ENCODE measurements around the gene FSTL4. TPM values are rescaled to one million over a fixed set of nuclear protein-coding genes. Genes with fewer than 3 reads are reported as not detected.
"Not testable (repeated sequence)": the region's sequence is repeated elsewhere in the genome, so short reads cannot be mapped to it uniquely, and the experiment has no call there.

The FSTL4 gene
- polyA plus RNA-seq, 3 donors, result not detected

DNA sequence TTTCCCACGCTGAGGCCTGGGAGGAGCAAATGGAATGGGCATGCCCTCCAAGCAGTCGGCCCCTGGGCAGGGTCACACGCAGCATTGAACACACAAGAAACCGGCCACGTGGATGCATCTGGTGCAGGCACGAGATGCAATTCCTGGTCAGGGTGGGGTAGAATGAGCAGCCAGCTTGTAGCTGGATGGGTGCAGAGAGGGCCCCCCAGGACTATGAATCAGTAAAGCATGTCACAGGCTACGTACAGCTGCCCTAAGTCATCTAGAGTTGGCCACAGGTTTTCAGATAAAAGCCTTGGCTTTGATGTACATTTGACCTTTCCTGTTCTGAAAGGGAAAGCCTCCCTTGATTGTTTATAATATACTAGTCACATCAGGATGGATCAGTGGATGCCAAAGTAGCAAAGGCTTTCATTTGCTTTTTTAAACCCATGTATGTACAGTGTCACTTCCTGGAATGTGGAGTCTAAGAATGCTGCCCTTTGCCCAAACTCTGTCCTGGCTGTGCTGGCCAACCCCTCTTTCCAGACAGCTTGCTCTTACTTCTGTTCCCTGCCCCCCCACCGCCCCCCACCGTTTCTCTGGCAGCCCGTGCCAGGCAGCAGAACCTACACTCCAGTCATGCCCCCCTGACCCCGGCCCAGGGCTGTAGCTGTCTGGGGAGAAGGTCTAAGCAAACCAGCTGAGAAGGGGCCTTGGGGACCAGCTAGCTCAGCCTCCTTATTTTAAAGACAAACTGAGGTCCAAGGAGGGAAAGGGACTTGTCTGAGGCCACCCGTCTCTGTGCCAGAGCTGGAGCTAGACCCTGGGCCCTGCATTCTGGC is 391.3 kb downstream of the FSTL4 start:
- Histone ChIP-seq H3K36me3 (replicated peaks in 1 of 2; ENCODE audit: control insufficient read depth in 1 of 2, insufficient read depth in 2 of 2, low read length in 2 of 2) (no peaks in the 10 kb centered on the region), H3K27me3 (ENCODE audit: control insufficient read depth in 2 of 2, insufficient read depth in 2 of 2, low read length in 2 of 2) (no peaks in the 10 kb centered on the region), H3K4me3 (replicated peaks in 1 of 3; ENCODE audit: low read depth in 2 of 3, low read length in 3 of 3) (no peak overlapping the region), H4K20me1 (ENCODE audit: insufficient read depth, low read length) (no peaks in the 10 kb centered on the region), H3K4me2 (replicated peaks; ENCODE audit: extremely low read depth, low read length, poor library complexity, severe bottlenecking) (no peak overlapping the region), H3K27ac (ENCODE audit: low read depth in 1 of 2, low read length in 2 of 2) (no peak overlapping the region), H2AFZ (ENCODE audit: insufficient read depth, low read depth, low read length, poor library complexity, severe bottlenecking) (no peak overlapping the region), H3K79me2 (ENCODE audit: insufficient read depth, low read length) (no peaks in the 10 kb centered on the region), H3K4me1 (ENCODE audit: control insufficient read depth in 1 of 2, insufficient read depth in 2 of 2, low read length in 2 of 2) (no peaks in the 10 kb centered on the region), H3K9me3 (replicated peaks in 1 of 2; ENCODE audit: control insufficient read depth in 1 of 2, insufficient read depth in 1 of 2, low read length in 2 of 2) (no peaks in the 10 kb centered on the region), H3K9ac (ENCODE audit: insufficient read depth, low read length, poor library complexity, severe bottlenecking) (no peak overlapping the region)
- DNase-seq, result no peak
- Mint-ChIP-seq H3K36me3 (no peaks in the 10 kb centered on the region), H3K27ac (no peak overlapping the region), H3K4me1 (no peaks in the 10 kb centered on the region), H3K4me3 (no peak overlapping the region), H3K27me3 (ENCODE audit: low read depth in 3 of 3) (peaks cover 1 to 2% (median 2%) of the 10 kb centered on the region in 3 donors), H3K9me3 (no peaks in the 10 kb centered on the region)
- intact Hi-C loops (cut with micrococcal nuclease), result no loop called here
- WGBS (ENCODE audit: insufficient coverage), result 97% methylated on average over 6 of the region's 12 CpGs
- TF ChIP-seq, protein P1, sequence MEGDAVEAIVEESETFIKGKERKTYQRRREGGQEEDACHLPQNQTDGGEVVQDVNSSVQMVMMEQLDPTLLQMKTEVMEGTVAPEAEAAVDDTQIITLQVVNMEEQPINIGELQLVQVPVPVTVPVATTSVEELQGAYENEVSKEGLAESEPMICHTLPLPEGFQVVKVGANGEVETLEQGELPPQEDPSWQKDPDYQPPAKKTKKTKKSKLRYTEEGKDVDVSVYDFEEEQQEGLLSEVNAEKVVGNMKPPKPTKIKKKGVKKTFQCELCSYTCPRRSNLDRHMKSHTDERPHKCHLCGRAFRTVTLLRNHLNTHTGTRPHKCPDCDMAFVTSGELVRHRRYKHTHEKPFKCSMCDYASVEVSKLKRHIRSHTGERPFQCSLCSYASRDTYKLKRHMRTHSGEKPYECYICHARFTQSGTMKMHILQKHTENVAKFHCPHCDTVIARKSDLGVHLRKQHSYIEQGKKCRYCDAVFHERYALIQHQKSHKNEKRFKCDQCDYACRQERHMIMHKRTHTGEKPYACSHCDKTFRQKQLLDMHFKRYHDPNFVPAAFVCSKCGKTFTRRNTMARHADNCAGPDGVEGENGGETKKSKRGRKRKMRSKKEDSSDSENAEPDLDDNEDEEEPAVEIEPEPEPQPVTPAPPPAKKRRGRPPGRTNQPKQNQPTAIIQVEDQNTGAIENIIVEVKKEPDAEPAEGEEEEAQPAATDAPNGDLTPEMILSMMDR (IDR thresholded peaks at IDR 0.05), result no peak

DNA sequence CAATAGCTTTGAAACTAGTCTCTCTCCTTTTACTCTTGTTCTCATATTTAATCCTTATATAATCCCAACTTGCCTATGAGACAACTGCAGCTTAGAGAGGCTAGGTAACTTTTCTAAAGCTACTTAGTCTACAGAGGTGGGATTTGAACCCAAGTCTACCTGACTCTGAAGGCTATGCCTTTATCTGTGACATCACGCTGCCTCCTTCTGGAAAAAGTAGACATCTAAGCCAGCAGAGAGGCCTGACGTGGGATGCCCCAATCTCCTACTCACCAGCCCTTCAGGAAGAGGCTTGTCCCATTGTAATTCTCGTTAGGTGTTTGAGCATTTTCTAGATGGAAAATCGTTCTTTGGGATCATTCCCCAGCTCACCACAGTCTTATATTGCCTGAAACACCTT is 393.0 kb downstream of the FSTL4 start:
- no peak overlapping the region for H2AFZ ChIP-seq (ENCODE audit: insufficient read depth, low read depth, low read length, poor library complexity, severe bottlenecking)
- no peaks in the 10 kb centered on the region for H3K79me2 ChIP-seq (ENCODE audit: insufficient read depth, low read length)
- Mint-ChIP-seq H3K4me3 (no peak overlapping the region), H3K27me3 (ENCODE audit: low read depth in 3 of 3) (peaks cover 1 to 3% (median 2%) of the 10 kb centered on the region in 3 donors), H3K4me1 (no peaks in the 10 kb centered on the region), H3K36me3 (no peaks in the 10 kb centered on the region), H3K9me3 (no peaks in the 10 kb centered on the region), H3K27ac (no peak overlapping the region)
- H3K27me3 ChIP-seq (ENCODE audit: control insufficient read depth in 2 of 2, insufficient read depth in 2 of 2, low read length in 2 of 2), result no peaks in the 10 kb centered on the region
- no peak overlapping the region for H3K4me2 ChIP-seq (replicated peaks; ENCODE audit: extremely low read depth, low read length, poor library complexity, severe bottlenecking)
- no peaks in the 10 kb centered on the region for H3K36me3 ChIP-seq (replicated peaks in 1 of 2; ENCODE audit: control insufficient read depth in 1 of 2, insufficient read depth in 2 of 2, low read length in 2 of 2)
- TF ChIP-seq, protein P1 (IDR thresholded peaks at IDR 0.05), result no peak
- no peaks in the 10 kb centered on the region for H3K4me1 ChIP-seq (ENCODE audit: control insufficient read depth in 1 of 2, insufficient read depth in 2 of 2, low read length in 2 of 2)
- H3K27ac ChIP-seq (ENCODE audit: low read depth in 1 of 2, low read length in 2 of 2), result no peak overlapping the region
- no peak overlapping the region for H3K9ac ChIP-seq (ENCODE audit: insufficient read depth, low read length, poor library complexity, severe bottlenecking)
- H3K4me3 ChIP-seq (replicated peaks in 1 of 3; ENCODE audit: low read depth in 2 of 3, low read length in 3 of 3), result no peak overlapping the region
- intact Hi-C loops (cut with micrococcal nuclease), result no loop called here
- no peak for DNase-seq
- WGBS (ENCODE audit: insufficient coverage), result 100% methylated on average over 1 of the region's 4 CpGs
- no peaks in the 10 kb centered on the region for H4K20me1 ChIP-seq (ENCODE audit: insufficient read depth, low read length)
- H3K9me3 ChIP-seq (replicated peaks in 1 of 2; ENCODE audit: control insufficient read depth in 1 of 2, insufficient read depth in 1 of 2, low read length in 2 of 2), result no peaks in the 10 kb centered on the region

DNA sequence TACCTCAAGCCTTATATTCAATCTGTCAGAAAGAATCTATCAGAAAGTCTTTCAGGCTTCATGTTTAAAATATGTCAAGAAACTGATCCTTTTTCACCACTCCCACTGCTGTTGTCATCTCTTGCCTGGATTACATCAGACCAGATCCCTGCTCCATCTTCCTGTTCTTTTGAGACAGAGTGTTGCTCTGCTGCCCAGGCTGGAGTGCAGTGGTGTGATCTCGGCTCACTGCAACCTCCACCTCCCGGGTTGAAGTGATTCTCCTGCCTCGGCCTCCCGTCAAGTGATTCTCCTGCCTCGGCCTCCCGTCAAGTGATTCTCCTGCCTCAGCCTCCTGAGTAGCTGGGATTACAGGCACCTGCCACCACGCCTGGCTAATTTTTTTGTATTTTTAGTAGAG is 396.2 kb downstream of the FSTL4 start:
- H3K9me3 Mint-ChIP-seq; H3K9me3 ChIP-seq (replicated peaks in 1 of 2; ENCODE audit: control insufficient read depth in 1 of 2, insufficient read depth in 1 of 2, low read length in 2 of 2); H3K9ac ChIP-seq (ENCODE audit: insufficient read depth, low read length, poor library complexity, severe bottlenecking); H3K4me3 Mint-ChIP-seq; H3K27ac ChIP-seq (ENCODE audit: low read depth in 1 of 2, low read length in 2 of 2); H3K27ac Mint-ChIP-seq; H3K36me3 Mint-ChIP-seq; H3K36me3 ChIP-seq (replicated peaks in 1 of 2; ENCODE audit: control insufficient read depth in 1 of 2, insufficient read depth in 2 of 2, low read length in 2 of 2); H2AFZ ChIP-seq (ENCODE audit: insufficient read depth, low read depth, low read length, poor library complexity, severe bottlenecking); H3K27me3 Mint-ChIP-seq (ENCODE audit: low read depth in 3 of 3); H3K79me2 ChIP-seq (ENCODE audit: insufficient read depth, low read length); DNase-seq; H3K27me3 ChIP-seq (ENCODE audit: control insufficient read depth in 2 of 2, insufficient read depth in 2 of 2, low read length in 2 of 2); H3K4me1 ChIP-seq (ENCODE audit: control insufficient read depth in 1 of 2, insufficient read depth in 2 of 2, low read length in 2 of 2); H3K4me1 Mint-ChIP-seq; H3K4me3 ChIP-seq (replicated peaks in 1 of 3; ENCODE audit: low read depth in 2 of 3, low read length in 3 of 3); H3K4me2 ChIP-seq (replicated peaks; ENCODE audit: extremely low read depth, low read length, poor library complexity, severe bottlenecking); H4K20me1 ChIP-seq (ENCODE audit: insufficient read depth, low read length); intact Hi-C loops (cut with micrococcal nuclease): not testable (repeated sequence)
- 94% methylated on average over 6 of the region's 7 CpGs for WGBS (ENCODE audit: insufficient coverage)

Measured in CD14-positive monocyte (primary cell).